Nephron (organoid): Measurements from ENCODE around the gene CDKL1.
A peak's percentile ranks its signal among the peaks of the same experiment; 100 is the strongest.
"Not testable (repeated sequence)": the region's sequence is repeated elsewhere in the genome, so short reads cannot be mapped to it uniquely, and the experiment has no call there.

Source experiments
- H3K27ac Mint-ChIP-seq, 3 experiments: 2 replicates each; pipeline ENCODE4 v1.8.0; 2020; ENCODE audit warnings: mixed read lengths in 3 of 3, mild to moderate bottlenecking in 2 of 3, moderate library complexity in 1 of 3
- H3K27me3 Mint-ChIP-seq: 2 replicates; pipeline ENCODE4 v1.8.0; 2021; ENCODE audit warnings: low read depth, mild to moderate bottlenecking, moderate library complexity, mixed read lengths
- H3K36me3 Mint-ChIP-seq: 2 replicates; pipeline ENCODE4 v1.8.0; 2020; ENCODE audit warnings: low read depth, mixed read lengths
- H3K4me1 Mint-ChIP-seq: 2 replicates; pipeline ENCODE4 v1.8.0; 2020; ENCODE audit warnings: mixed read lengths
- H3K4me3 Mint-ChIP-seq, 3 experiments: 2 replicates each; pipeline ENCODE4 v1.8.0; 2020; ENCODE audit warnings: mild to moderate bottlenecking in 3 of 3, mixed read lengths in 3 of 3, moderate library complexity in 2 of 3
- H3K9me3 Mint-ChIP-seq: 2 replicates; pipeline ENCODE4 v1.8.0; 2020; ENCODE audit warnings: mixed read lengths
- CTCF ChIP-seq, 3 experiments: fragments of 200-600 bp; sonication (generic); IDR thresholded peaks; one replicate each; pipeline ENCODE4 v1.5.0; 2021; ENCODE audit warnings: antibody characterized with exemption in 3 of 3; ENCODE audit not compliant: unreplicated experiment in 3 of 3

The CDKL1 gene

GRCh38 chr14:50319293-50319692, 77.4 kb downstream of the CDKL1 start:
- Mint-ChIP-seq H3K27me3 (no peaks in the 10 kb centered on the region), H3K9me3 (peaks cover 16% of the 10 kb centered on the region), H3K4me1 (peaks cover 4% of the 10 kb centered on the region), H3K27ac (no peak overlapping the region), H3K36me3 (peaks cover 31% of the 10 kb centered on the region), H3K4me3 (no peak overlapping the region)
- no peak for TF ChIP-seq CTCF (IDR thresholded peaks at IDR 0.05; ENCODE audit: unreplicated experiment in 3 of 3)

GRCh38 chr14:50318031-50318626, 78.6 kb downstream of the CDKL1 start:
- peak; percentile 59 to 64 (median 64) for TF ChIP-seq CTCF (IDR thresholded peaks at IDR 0.05; ENCODE audit: unreplicated experiment in 3 of 3)
- H3K4me3 Mint-ChIP-seq: peak overlapping the region in 1 of 3 experiments; percentile 6
- peaks cover 36% of the 10 kb centered on the region for H3K36me3 Mint-ChIP-seq
- H3K27me3 Mint-ChIP-seq: no peaks in the 10 kb centered on the region
- H3K4me1 Mint-ChIP-seq: peaks cover 9% of the 10 kb centered on the region
- peaks cover 20% of the 10 kb centered on the region for H3K9me3 Mint-ChIP-seq
- peak overlapping the region in 1 of 3 experiments; percentile 17 for H3K27ac Mint-ChIP-seq

- H3K27me3 Mint-ChIP-seq, H3K27ac Mint-ChIP-seq: not testable (repeated sequence)
- H3K4me3 Mint-ChIP-seq: peak overlapping the region; percentile 66 to 98 (median 97)
- peaks cover 20% of the 10 kb centered on the region for H3K9me3 Mint-ChIP-seq
- H3K4me1 Mint-ChIP-seq: peaks cover 23% of the 10 kb centered on the region
- H3K36me3 Mint-ChIP-seq: peaks cover 36% of the 10 kb centered on the region
Observed at GRCh38 chr14:50314098-50314497, 82.6 kb downstream of the CDKL1 start.

- peak overlapping the region; percentile 94 to 98 (median 97) for H3K4me3 Mint-ChIP-seq
- no peaks in the 10 kb centered on the region for H3K27me3 Mint-ChIP-seq
- H3K4me1 Mint-ChIP-seq: peaks cover 23% of the 10 kb centered on the region
- H3K27ac Mint-ChIP-seq: peak overlapping the region; percentile 96 to 99 (median 97)
- peaks cover 32% of the 10 kb centered on the region for H3K36me3 Mint-ChIP-seq
- peaks cover 20% of the 10 kb centered on the region for H3K9me3 Mint-ChIP-seq
- TF ChIP-seq CTCF (IDR thresholded peaks at IDR 0.05; ENCODE audit: unreplicated experiment in 3 of 3): no peak
Observed at GRCh38 chr14:50312734-50313054, 84.0 kb downstream of the CDKL1 start.

- Mint-ChIP-seq H3K27me3 (no peaks in the 10 kb centered on the region), H3K36me3 (peaks cover 31% of the 10 kb centered on the region), H3K4me1 (peaks cover 23% of the 10 kb centered on the region), H3K27ac (peak within 1 kb of the TSS; percentile 96 to 99 (median 97)), H3K4me3 (peak within 1 kb of the TSS; percentile 94 to 98 (median 97)), H3K9me3 (peaks cover 20% of the 10 kb centered on the region)
- TF ChIP-seq CTCF (IDR thresholded peaks at IDR 0.05; ENCODE audit: unreplicated experiment in 3 of 3): peak in 1 of 3 experiments; percentile 1
Observed at GRCh38 chr14:50311972-50312733, 84.5 kb downstream of the CDKL1 start, which contains the start of the genes DMAC2L and L2HGDH. TSS of gene DMAC2L (plus strand) at chr14:50312324. CDS start at chr14:50321488, 9,164 bp downstream. TSS of gene L2HGDH (minus strand) at chr14:50312229. CDS start at chr14:50312150, 79 bp downstream.

GRCh38 chr14:50311337-50311971, 85.2 kb downstream of the CDKL1 start:
- Mint-ChIP-seq H3K9me3 (peaks cover 13% of the 10 kb centered on the region), H3K27me3 (no peaks in the 10 kb centered on the region)

More at GRCh38 chr14:50311337-50311971, 85.2 kb downstream of the CDKL1 start:
- peak; percentile 46 to 55 (median 55) for TF ChIP-seq CTCF (IDR thresholded peaks at IDR 0.05; ENCODE audit: unreplicated experiment in 3 of 3)
- H3K4me1 Mint-ChIP-seq: peaks cover 23% of the 10 kb centered on the region
- H3K27ac Mint-ChIP-seq: peak overlapping the region; percentile 96 to 99 (median 97)
- H3K36me3 Mint-ChIP-seq: peaks cover 24% of the 10 kb centered on the region
- peak overlapping the region; percentile 94 to 98 (median 97) for H3K4me3 Mint-ChIP-seq
